GM19240 (cell line): ENCODE data around the gene PRSS2.
"Not testable (repeated sequence)": the region's sequence is repeated elsewhere in the genome, so short reads cannot be mapped to it uniquely, and the experiment has no call there.

ENCODE experiments used
- DNase-seq: peaks from one replicate; pipeline ENCODE4 v3.0.0; 2011; ENCODE audit warnings: low spot score; ENCODE audit not compliant: insufficient read length

PRSS2 gene

DNA sequence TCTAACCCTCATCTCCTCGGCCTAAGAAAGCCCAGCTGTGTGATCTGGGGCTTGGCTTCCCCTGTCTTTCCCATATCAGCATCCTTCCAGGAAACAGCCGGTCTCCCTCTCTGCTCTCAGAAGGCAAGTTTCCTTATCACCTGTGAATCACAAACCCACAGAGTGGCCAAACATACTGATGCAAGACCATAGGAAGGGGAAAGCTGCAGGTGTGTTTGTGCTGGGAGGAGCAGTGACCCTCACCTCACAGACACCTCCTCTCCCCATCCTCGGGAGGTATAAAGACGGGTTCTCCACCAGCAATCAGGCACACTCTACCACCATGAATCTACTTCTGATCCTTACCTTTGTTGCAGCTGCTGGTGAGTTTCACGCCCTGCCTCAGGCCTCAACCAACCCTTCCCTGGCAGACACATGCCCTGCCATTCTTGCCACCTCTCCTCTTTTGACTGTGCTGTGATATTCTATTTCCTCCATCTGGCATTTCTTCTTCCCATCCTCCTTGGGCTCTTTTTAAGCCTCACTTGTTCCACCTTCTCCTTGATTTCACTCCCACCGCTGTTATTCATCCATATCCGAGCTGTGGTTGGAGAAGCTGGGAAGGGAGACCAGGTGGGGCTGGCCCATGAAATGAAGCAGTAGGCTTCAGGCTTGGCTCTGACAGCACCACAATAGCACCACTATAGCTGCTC lies at the start of gene PRSS2:
TSS of gene PRSS2 (plus strand) at position 310 of the 692 bp plus-strand sequence. CDS start at position 323, 13 bp downstream.
- DNase-seq: no peak

DNA sequence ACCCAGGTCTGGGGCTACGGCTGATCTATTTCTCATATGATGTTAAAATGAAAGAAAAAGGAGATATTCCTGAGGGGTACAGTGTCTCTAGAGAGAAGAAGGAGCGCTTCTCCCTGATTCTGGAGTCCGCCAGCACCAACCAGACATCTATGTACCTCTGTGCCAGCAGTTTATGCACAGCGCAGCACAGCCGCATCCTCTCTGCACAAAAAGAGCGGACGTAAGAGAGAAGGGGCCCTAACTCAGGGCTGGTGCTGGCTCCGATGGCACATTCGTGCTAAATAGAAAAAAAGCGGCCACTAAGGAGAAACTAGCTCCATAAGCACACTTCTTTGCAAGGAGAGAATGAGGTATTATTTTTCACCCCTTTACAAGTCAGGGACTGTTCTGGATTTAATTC lies 49.8 kb upstream of the PRSS2 start:
- no peak for DNase-seq

DNA sequence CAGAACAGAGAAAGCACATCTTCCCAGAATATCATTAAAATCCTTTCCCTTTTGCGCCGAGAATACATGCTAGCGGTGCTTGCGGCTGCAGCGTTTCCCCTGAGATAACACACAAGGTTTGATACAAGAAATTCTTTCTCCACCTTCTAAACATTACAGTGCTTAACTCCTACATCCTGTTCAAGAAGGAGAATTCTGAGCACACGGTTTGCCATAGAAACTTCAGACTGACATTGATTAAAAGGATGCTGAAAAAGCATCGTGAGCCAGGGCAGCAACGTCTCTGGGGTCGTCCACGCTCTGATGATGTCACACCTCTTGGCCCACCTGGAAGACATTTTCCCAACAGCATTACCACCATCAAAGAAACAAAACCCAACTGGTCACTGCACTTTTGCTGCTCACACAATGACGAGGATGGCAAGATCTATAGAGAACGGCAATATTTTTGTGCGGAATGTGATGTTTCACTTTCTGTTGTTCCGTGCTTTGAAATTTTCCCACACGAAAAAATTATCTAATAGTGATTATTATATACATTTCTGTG lies 48.4 kb upstream of the PRSS2 start:
- no peak for DNase-seq

DNA sequence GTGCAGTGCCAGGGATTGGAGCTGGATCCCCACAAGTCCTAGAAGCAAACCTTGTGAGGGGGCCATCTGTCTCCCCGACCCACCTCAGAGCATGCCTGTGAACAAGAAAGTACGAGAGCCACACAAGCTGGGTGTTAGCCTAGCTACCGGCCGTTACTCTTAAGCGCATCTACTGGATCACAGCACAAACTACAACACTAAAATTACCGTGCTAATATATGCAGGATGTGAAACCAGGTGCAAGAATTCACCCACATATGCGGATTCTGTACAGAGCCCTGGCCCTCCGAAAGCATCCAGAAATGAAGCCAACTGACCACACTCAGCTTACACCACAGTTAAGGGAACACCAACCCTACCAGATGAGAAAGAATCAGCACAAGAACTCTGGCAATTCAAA lies 37.5 kb upstream of the PRSS2 start:
- DNase-seq: no peak

DNA sequence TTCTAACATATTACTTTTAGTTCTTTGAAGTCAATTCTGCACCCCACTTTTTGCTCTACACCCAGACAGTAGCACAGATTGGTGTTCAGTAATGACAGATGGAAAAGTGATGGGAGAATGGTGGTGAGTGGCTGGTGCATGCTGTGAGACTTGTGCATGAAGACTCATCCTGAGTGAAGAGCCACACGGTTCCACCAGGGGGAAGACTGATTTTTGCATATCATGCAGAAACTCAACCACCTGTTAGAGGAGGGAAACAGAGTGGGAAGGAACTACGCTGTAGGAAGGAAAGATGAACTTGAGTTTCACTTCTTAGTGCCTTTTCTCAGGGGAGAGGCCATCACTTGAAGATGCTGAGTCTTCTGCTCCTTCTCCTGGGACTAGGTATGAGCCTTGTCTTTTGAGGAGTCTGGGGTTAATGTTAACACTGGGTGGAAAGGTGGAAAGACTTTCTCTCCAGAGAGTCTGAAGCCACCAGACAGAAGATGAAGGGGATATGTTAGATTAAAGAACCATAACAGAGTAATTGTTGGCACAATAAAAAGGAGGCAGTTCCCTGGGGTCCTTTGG lies 30.8 kb upstream of the PRSS2 start:
- DNase-seq: no peak

DNA sequence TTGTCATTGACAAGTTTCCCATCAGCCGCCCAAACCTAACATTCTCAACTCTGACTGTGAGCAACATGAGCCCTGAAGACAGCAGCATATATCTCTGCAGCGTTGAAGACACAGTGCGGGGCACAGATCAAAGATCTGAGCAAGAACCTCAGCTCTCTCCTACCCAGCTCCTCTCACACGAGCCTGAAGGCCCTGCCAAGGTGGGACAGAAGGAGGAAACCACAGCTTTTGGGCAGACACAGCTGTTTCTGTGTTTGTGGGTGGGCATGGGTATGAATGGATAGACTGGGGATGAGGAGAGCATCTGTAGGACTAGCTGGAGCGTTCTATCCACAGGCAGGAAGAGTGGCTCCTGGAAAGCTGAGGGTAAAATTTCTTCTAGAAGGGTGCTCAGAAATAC lies 30.0 kb upstream of the PRSS2 start:
- DNase-seq: no peak

DNA sequence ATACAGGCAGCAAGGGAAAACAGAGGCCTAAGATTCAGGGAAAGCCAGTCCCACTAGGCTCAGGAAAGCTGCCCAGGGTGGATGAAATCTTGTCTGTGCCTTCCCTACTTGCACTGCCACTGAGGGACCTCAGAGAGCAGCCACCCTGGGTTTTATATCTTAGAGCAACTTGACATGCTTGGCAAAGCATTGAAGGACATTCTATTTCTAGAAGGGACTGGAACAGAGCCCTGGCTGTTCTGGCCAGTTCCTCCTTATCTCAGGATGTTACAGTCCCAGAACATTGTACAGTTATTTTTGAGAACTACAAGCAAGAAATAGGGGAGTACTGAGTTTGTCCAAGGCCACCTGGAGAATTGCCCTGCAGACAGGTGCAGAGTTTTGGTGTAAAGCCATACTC lies 28.8 kb upstream of the PRSS2 start:
- DNase-seq: not testable (repeated sequence)

DNA sequence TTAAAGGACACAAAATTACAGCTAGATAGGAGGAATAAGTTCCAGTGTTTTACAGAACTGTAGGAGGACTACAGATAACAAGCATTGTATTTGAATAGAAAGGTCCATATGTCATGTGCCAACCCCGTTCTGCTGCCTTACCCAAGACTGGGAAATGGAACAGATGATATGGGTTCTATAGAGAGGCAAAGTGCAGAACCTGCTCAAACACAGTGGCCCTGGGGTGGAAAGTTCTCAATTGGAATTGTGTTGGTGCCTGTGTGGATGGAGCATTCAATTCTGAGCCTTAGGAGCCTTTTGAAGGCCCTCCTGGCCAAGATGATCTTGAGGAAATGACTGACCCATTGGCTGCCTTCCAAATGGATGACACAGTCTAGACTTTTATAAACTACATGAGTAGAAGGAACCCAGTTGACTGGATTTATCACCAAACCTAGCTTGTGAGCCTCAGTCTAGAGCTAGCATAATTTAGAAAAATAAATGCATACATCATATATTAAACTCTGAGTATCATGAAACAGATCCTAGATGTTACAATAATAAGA lies 25.6 kb upstream of the PRSS2 start:
- DNase-seq: no peak

DNA sequence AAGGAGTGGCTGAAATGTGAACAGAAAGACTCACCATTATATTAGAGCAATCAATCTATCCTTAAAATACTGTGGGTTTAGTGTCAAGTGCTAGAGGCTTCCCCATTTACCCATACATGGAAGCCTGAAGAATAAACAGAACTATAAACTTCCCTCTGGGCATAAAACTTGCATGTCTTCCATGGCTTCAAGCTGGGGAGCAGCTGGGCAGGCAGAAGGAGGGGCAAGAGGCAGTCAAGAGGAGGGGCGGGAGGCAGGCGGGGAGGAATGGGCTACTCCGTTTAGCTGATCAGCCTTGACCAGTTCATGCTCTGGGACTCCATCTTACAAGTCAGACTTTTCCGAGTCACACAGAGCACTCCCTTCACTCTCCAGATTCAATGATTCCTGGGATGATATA lies 25.0 kb upstream of the PRSS2 start:
- no peak for DNase-seq

DNA sequence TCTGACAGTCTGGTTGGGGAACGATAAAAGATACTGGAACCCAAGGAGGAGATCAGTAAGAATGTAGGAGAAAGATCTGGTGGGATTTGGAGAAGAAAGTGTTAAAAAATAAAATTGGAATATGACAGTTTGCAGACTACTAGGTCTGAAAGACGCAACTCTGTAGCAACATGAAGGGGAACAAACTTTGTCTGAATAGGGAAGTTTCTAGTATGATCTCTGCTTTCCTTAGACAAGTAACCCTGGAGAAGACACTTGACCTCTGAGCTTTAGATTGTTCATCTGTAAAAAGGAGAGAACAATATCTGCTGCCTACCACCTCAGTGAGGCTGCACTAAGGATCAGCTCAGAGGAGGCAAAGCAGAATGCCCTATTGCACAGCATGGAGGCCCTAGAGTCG lies 24.5 kb upstream of the PRSS2 start:
- DNase-seq: no peak

DNA sequence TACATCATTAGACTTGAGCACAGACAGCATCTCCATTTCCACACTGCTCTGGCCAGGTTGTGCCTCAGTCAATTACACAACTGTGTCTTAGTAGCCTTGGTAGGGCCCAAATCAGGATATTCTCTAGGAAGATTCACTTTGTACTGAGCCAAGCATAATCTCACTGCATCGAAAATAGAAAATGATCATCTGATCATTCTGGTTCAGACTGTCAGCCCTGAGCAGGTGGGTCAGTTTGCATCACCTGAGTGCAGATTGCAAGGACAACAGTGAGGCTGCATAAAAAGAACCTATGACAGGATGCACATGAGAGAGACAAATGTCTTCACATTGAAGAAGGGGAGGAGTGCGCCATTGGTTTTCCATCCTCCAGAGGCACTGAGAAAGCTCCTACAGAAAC lies 22.4 kb upstream of the PRSS2 start:
- not testable (repeated sequence) for DNase-seq

DNA sequence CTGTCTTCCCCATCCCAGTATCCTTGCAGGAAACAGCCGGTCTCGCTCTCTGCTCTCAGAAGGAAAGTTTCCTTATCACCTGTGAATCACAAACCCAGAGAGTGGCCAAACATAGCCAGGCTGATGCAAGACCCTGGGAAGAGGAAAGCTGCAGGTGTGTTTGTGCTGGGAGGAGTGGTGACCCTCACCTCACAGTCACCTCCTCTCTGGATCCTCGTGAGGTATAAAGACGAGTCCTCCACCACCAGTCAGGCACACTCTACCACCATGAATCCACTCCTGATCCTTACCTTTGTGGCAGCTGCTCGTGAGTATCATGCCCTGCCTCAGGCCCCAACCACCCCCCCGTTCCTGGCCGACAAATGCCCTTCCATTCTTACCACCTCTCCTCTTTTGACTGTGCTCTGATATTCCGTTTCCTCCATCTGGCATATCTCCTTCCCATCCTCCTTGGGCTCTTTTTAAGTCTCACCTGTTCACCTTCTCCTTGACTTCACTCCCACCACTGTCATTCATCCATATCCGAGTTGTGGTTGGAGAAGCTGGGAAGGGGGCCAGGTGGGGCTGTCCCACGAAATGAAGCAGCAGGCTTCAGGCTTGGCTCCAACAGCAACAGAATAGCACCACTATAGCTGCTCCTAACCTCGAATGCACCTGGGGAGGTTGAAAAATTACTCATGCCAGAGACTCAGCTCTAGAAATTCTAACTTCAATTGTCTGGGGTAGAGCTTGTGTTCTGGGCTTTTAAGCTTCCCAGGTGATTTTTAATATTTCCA lies 21.4 kb upstream of the PRSS2 start, which contains the start of gene PRSS1:
TSS of gene PRSS1 (plus strand) at position 255 of the 776 bp plus-strand sequence. CDS start at position 268, 13 bp downstream.
- DNase-seq: no peak

DNA sequence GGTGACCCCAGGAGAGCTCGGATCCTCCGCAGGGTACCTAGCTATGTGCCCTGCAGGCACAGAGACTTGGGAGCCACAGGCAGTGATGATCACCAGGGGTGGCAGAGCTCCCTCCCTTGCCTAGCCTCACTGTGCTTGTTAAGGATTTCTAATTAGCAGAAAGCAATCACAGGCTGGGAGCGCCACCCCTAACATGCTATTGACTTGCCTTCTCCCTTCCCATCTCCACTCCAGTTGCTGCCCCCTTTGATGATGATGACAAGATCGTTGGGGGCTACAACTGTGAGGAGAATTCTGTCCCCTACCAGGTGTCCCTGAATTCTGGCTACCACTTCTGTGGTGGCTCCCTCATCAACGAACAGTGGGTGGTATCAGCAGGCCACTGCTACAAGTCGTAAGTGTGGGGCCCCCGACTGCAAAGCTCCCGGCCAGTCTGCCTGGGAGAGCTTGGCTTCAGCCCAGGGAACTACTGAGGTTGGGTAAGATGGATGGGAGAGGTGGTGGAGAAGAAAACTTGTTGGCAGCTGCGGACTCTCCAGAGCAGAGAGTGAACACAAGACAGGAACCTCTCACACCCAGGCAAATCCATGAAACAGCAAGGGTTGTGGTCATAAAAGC lies 20.3 kb upstream of the PRSS2 start:
- DNase-seq: no peak

DNA sequence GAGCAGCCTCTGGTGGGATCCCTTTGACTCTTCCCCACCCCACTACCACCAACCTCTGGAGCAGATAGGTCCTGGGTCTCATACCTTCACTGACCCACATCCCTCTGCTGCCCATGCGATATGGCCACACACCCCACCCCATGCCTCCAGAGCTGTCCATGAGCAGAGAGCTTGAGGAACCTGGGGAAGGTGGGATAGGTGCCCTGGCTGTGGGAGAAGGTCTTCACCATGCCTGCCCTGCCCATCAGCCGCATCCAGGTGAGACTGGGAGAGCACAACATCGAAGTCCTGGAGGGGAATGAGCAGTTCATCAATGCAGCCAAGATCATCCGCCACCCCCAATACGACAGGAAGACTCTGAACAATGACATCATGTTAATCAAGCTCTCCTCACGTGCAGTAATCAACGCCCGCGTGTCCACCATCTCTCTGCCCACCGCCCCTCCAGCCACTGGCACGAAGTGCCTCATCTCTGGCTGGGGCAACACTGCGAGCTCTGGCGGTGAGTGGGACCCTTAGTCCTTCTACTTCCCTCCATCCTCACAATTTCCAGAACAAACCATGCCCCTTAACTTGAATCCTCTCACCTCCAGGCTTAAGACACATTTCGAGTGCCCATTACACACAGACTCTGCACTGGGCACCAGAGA lies 19.1 kb upstream of the PRSS2 start:
- DNase-seq: not testable (repeated sequence)

DNA sequence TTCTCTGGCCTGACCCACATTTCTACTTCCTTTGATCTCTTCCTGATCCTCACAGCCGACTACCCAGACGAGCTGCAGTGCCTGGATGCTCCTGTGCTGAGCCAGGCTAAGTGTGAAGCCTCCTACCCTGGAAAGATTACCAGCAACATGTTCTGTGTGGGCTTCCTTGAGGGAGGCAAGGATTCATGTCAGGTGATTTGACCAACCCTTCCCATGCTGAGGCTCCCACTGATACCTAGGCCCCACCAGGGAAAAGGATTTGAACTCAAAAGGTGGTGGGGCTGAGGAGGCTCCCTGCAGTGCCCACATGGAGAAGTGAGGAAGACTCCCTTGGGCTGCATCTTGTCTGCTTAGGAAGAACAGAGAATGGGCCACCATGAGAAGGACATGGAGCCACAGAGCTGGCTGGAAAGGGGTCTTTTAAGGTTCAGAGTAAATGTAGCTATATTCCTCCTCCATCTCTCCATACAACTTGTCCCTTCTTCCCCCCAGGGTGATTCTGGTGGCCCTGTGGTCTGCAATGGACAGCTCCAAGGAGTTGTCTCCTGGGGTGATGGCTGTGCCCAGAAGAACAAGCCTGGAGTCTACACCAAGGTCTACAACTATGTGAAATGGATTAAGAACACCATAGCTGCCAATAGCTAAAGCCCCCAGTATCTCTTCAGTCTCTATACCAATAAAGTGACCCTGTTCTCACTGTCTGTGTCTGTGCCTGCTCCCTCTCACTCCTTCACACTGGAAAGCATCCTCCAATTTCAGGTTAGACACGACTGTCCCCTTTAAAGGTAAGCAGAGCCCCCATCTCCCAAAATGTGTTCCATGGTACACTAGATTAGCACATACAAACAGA lies 18.2 kb upstream of the PRSS2 start:
- no peak for DNase-seq

DNA sequence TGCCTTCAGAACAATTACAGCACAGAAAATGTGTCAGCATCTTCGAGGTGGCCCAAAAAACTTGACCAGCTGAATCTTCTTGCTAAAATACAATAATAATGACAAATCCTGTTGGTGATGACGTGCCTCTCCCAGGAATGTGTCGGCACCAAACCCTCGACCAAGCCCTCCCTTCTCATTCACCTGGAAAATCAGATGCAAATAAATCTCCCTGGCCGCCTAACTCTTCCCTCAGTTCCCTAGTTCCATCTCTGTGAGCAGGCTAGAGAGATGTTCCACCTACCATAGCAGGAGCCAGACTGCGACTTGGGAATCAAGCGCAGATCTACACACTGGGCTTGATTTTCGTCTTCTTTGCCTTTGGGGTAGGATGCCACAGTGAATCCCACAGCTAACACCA lies 17.4 kb upstream of the PRSS2 start:
- no peak for DNase-seq

DNA sequence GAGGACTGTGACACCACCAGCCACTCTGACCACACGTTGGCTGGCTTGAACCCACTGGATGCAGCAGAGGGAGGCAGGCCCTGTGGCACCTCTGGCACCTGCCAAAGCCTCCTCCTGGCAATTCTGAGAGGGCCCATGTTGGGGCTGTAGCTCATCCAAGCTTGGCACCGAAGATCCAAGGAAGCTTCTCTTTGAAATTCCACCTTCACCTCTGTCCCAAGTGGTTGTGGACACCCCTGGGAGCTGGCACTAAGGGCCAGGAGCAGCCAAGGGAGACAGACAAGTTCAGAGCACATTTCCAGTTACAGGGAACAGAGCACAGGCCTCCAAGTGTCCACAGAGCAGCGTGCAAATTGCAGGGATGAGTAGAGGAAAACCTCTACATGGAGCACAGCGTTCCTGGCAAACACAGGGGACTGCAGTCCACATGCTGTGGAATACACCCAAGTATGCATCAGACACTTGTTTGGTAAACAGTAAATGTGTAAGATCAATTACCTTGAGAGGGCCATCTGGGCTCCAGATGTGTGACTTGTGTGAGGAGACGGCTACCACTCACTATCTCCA lies 16.8 kb upstream of the PRSS2 start:
- DNase-seq: not testable (repeated sequence)

DNA sequence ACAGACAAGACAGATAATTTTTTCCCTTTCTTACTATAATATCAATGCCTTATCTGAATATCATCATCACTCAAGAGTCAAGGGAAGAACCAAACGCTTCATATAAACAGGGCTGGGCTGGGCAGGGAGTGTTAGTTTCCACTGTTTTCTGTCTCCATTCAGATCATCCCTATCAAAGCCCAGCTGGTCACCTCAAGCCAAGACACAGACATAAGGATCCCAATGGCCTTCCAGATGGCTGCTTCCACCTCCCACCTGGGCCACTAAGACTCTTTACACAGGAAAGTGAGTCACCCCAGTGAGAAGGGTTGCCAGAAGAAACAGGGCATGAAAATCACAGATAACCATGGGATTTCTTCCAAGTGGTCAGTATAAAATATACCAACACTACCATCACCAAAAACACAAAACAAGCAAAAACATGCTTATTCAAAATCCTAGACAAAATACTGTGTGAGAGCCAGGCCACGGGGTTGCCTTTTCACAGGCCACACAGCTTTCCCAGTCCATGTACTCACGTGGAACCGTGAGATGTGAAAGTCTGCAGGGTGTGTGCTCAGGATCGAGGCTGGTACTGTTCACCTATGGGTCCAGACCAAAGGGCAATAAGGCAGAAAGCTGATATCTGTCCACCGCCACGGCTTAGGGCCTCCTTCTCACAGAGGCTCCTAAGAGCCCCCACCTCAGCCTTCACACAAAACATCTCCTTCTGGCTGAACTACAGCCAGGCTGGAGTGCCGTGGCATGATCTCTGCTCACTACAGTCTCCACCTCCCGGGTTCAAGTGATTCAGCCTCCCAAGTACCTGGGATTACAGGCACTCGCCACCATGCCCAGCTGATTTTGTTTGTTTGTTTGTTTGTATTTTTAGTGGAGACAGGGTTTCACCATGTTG lies 15.8 kb upstream of the PRSS2 start:
- no peak for DNase-seq

DNA sequence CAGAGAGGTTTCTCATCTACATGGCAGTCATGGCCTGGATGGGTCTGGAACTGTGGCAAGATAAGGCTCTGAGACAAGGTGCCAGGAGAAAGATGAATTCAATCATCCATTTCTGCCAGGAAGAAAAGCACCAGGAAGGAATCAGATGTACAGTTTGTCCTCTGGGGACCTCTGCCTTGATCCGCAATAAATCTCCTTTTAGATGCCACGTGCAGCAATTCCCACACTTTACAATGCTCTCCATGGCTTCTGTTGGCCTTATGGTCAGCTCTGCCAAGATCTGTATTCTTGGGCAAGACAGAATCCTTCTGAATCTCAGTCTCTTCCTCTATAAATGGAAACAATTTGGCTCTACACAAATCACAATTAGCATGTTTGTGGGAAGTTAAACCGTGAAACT lies 12.5 kb upstream of the PRSS2 start:
- DNase-seq: not testable (repeated sequence)
